Calu3 (cell line): ENCODE measurements around the gene AMELX. TPM values are rescaled to one million over a fixed set of nuclear protein-coding genes. Genes with fewer than 3 reads are reported as not detected.

ENCODE experiments used
- BruUV-seq: library from RNA; stranded (reverse); fragments of 400-500 nt; replicated peaks from 2 replicates; lab custom pipeline; 2021; lab: Mats Ljungman, UMichigan
- CTCF ChIA-PET: fragments of 300-600 bp; sonication (Branson Sonifier 250); formaldehyde crosslinking; loops from one replicate; lab custom pipeline; 2022; ENCODE audit warnings: antibody characterized with exemption; lab: Charles Lee
- DNase-seq: peaks from one replicate; pipeline ENCODE4 v3.0.0; 2022
- H3K27ac Mint-ChIP-seq: one replicate; pipeline ENCODE4 v1.8.0; 2022; ENCODE audit warnings: mixed read lengths; ENCODE audit not compliant: unreplicated experiment
- H3K27me3 Mint-ChIP-seq: one replicate; pipeline ENCODE4 v1.8.0; 2022; ENCODE audit warnings: mixed read lengths; ENCODE audit not compliant: unreplicated experiment
- H3K36me3 Mint-ChIP-seq: one replicate; pipeline ENCODE4 v1.8.0; 2022; ENCODE audit warnings: mild to moderate bottlenecking, moderate library complexity, mixed read lengths; ENCODE audit not compliant: insufficient read depth, unreplicated experiment
- H3K4me1 Mint-ChIP-seq: one replicate; pipeline ENCODE4 v1.8.0; 2022; ENCODE audit warnings: mild to moderate bottlenecking, low read depth, mixed read lengths; ENCODE audit not compliant: unreplicated experiment
- H3K4me3 Mint-ChIP-seq: one replicate; pipeline ENCODE4 v1.8.0; 2022; ENCODE audit warnings: mild to moderate bottlenecking, low read depth, moderate library complexity, mixed read lengths; ENCODE audit not compliant: unreplicated experiment
- H3K9me3 Mint-ChIP-seq: one replicate; pipeline ENCODE4 v1.8.0; 2022; ENCODE audit warnings: low read depth, mixed read lengths; ENCODE audit not compliant: unreplicated experiment
- CTCF ChIP-seq: fragments of 200-600 bp; IDR thresholded peaks from one replicate; pipeline ENCODE4 v1.8.0; 2022; ENCODE audit warnings: antibody characterized with exemption; ENCODE audit not compliant: unreplicated experiment
- intact Hi-C: fragments of 100-400 bp; cut with micrococcal nuclease; formaldehyde crosslinking; loops from one replicate; pipeline ENCODE4 v1.10.0; 2022; ENCODE audit not compliant: unreplicated experiment
- total RNA-seq: library from RNA; stranded (reverse); gene quantifications from 2 replicates; pipeline ENCODE4 v1.2.3, GENCODE V29; 2022

AMELX gene
- total RNA-seq, 1 experiment from 2014 or later = not detected

GRCh38 chrX:11265352-11265751 is 27.9 kb upstream of the AMELX start:
- no TSS peak for BruUV-seq
- no peak for DNase-seq
- no peak overlapping the region for H3K27ac Mint-ChIP-seq
- intact Hi-C loops = loop anchor here (10.0 kb wide), 1 partner anchor 121 kb away; no protein-coding TSS in a partner anchor
- H3K4me3 Mint-ChIP-seq = no peak overlapping the region
- H3K9me3 Mint-ChIP-seq = no peaks in the 10 kb centered on the region
- no peaks in the 10 kb centered on the region for H3K27me3 Mint-ChIP-seq
- no peaks in the 10 kb centered on the region for H3K36me3 Mint-ChIP-seq
- H3K4me1 Mint-ChIP-seq = peaks cover 20% of the 10 kb centered on the region
- CTCF ChIA-PET = no interaction called here
- TF ChIP-seq CTCF = no peak

- Mint-ChIP-seq H3K4me1 (peaks cover 23% of the 10 kb centered on the region), H3K27me3 (no peaks in the 10 kb centered on the region), H3K4me3 (no peak overlapping the region), H3K27ac (no peak overlapping the region), H3K36me3 (no peaks in the 10 kb centered on the region), H3K9me3 (no peaks in the 10 kb centered on the region)
- no TSS peak for BruUV-seq
- DNase-seq = no peak
- TF ChIP-seq CTCF = no peak
- CTCF ChIA-PET = no interaction called here
- intact Hi-C loops = loop anchor here (10.0 kb wide), 1 partner anchor 122 kb away; no protein-coding TSS in a partner anchor
These were observed 26.6 kb upstream of the AMELX start for GRCh38 chrX:11266573-11267003.

GRCh38 chrX:11267425-11267824 is 25.8 kb upstream of the AMELX start:
- no peak for TF ChIP-seq CTCF
- CTCF ChIA-PET = interaction anchor here (0.5 kb wide), 1 partner anchor 118 kb away, joined by 3 read pairs; no protein-coding TSS in a partner anchor
- Mint-ChIP-seq H3K36me3 (no peaks in the 10 kb centered on the region), H3K9me3 (no peaks in the 10 kb centered on the region), H3K4me1 (peaks cover 23% of the 10 kb centered on the region), H3K27ac (peak overlapping the region; percentile 82), H3K27me3 (no peaks in the 10 kb centered on the region), H3K4me3 (no peak overlapping the region)
- BruUV-seq = no TSS peak
- no peak for DNase-seq
- intact Hi-C loops = loop anchor here (10.0 kb wide), 1 partner anchor 123 kb away; no protein-coding TSS in a partner anchor

- Mint-ChIP-seq H3K4me1 (peaks cover 23% of the 10 kb centered on the region), H3K4me3 (no peak overlapping the region), H3K27me3 (no peaks in the 10 kb centered on the region), H3K27ac (no peak overlapping the region), H3K36me3 (no peaks in the 10 kb centered on the region), H3K9me3 (no peaks in the 10 kb centered on the region)
- DNase-seq = no peak
- no TSS peak for BruUV-seq
- no peak for TF ChIP-seq CTCF
- CTCF ChIA-PET = no interaction called here
- intact Hi-C loops = loop anchor here (10.0 kb wide), 1 partner anchor 124 kb away; no protein-coding TSS in a partner anchor
These were observed 24.2 kb upstream of the AMELX start for GRCh38 chrX:11269006-11269405.
